H9 (cell line): Measurements from ENCODE around the gene CAVIN2. TPM values are rescaled to one million over a fixed set of nuclear protein-coding genes. Genes with fewer than 3 reads are reported as not detected.

Experiments
- DNase-seq: peaks from one replicate; pipeline ENCODE4 v3.0.0-alpha.2; 2017
- H2AFZ ChIP-seq: one replicate; pipeline ENCODE4 v1.6.1; 2013; ENCODE audit warnings: mild to moderate bottlenecking, low read length, control low read depth, moderate library complexity
- H2AK5ac ChIP-seq: 2 replicates; pipeline ENCODE4 v1.6.1; 2013; ENCODE audit warnings: low read length, control low read depth, mixed read lengths; ENCODE audit not compliant: insufficient read length
- H2BK120ac ChIP-seq: one replicate; pipeline ENCODE4 v1.6.1; 2013; ENCODE audit warnings: low read depth, mild to moderate bottlenecking, low read length, control low read depth, inconsistent platforms; ENCODE audit not compliant: poor library complexity, severe bottlenecking
- H2BK12ac ChIP-seq: 2 replicates; pipeline ENCODE4 v1.6.1; 2013; ENCODE audit warnings: low read length, control low read depth, mixed read lengths, low read depth; ENCODE audit not compliant: insufficient read length
- H2BK15ac ChIP-seq: 2 replicates; pipeline ENCODE4 v1.6.1; 2013; ENCODE audit warnings: low read depth, low read length, control low read depth
- H2BK20ac ChIP-seq: one replicate; pipeline ENCODE4 v1.6.1; 2013; ENCODE audit warnings: low read depth, mild to moderate bottlenecking, low read length, control low read depth, inconsistent platforms; ENCODE audit not compliant: poor library complexity, severe bottlenecking
- H2BK5ac ChIP-seq: 2 replicates; pipeline ENCODE4 v1.6.1; 2013; ENCODE audit warnings: low read length, control low read depth, mixed read lengths; ENCODE audit not compliant: insufficient read length
- H3K14ac ChIP-seq: 2 replicates; pipeline ENCODE4 v1.6.1; 2013; ENCODE audit warnings: low read length, control low read depth; ENCODE audit not compliant: insufficient read depth
- H3K18ac ChIP-seq: 2 replicates; pipeline ENCODE4 v1.6.1; 2013; ENCODE audit warnings: low read depth, mild to moderate bottlenecking, mixed read lengths, low read length, control low read depth; ENCODE audit not compliant: insufficient read length
- H3K23ac ChIP-seq: 2 replicates; pipeline ENCODE4 v1.6.1; 2013; ENCODE audit warnings: low read length, control low read depth, mixed read lengths, low read depth; ENCODE audit not compliant: insufficient read length
- H3K23me2 ChIP-seq: 2 replicates; pipeline ENCODE4 v1.6.1; 2013; ENCODE audit warnings: low read depth, mild to moderate bottlenecking, mixed read lengths, low read length, control low read depth; ENCODE audit not compliant: insufficient read length, poor library complexity, severe bottlenecking
- H3K27ac ChIP-seq: 2 replicates; pipeline ENCODE4 v1.5.1; 2013; ENCODE audit warnings: low read length, control low read depth, mixed read lengths, low read depth; ENCODE audit not compliant: insufficient read length
- H3K27me3 ChIP-seq: 2 replicates; pipeline ENCODE4 v1.6.1; 2013; ENCODE audit warnings: low read length, control low read depth, inconsistent platforms; ENCODE audit not compliant: insufficient read depth
- H3K4ac ChIP-seq: 2 replicates; pipeline ENCODE4 v1.6.1; 2013; ENCODE audit warnings: low read depth, mild to moderate bottlenecking, control low read depth, inconsistent platforms, low read length, moderate library complexity
- H3K4me1 ChIP-seq: 2 replicates; pipeline ENCODE4 v1.6.1; 2013; ENCODE audit warnings: low read length, control low read depth, inconsistent platforms; ENCODE audit not compliant: insufficient read depth
- H3K4me2 ChIP-seq: 2 replicates; pipeline ENCODE4 v1.6.1; 2013; ENCODE audit warnings: low read length, control low read depth, mixed read lengths; ENCODE audit not compliant: insufficient read length, insufficient read depth
- H3K56ac ChIP-seq: 2 replicates; pipeline ENCODE4 v1.6.1; 2013; ENCODE audit warnings: low read depth, mild to moderate bottlenecking, mixed read lengths, low read length, control low read depth; ENCODE audit not compliant: insufficient read length
- H3K79me1 ChIP-seq: 2 replicates; pipeline ENCODE4 v1.6.1; 2013; ENCODE audit warnings: low read depth, mild to moderate bottlenecking, moderate library complexity, low read length, control low read depth, inconsistent platforms; ENCODE audit not compliant: insufficient read depth, poor library complexity, severe bottlenecking
- H3K79me2 ChIP-seq: 2 replicates; pipeline ENCODE4 v1.6.1; 2013; ENCODE audit warnings: low read length, control low read depth, inconsistent platforms; ENCODE audit not compliant: insufficient read depth
- H3K9ac ChIP-seq: 2 replicates; pipeline ENCODE4 v1.6.1; 2013; ENCODE audit warnings: low read length, control low read depth, mixed read lengths; ENCODE audit not compliant: insufficient read length; ENCODE audit errors: extremely low read depth
- H3K9me3 ChIP-seq: one replicate; pipeline ENCODE4 v1.6.1; 2013; ENCODE audit warnings: low read depth, low read length, inconsistent platforms; ENCODE audit not compliant: control insufficient read depth
- H3T11ph ChIP-seq: one replicate; pipeline ENCODE4 v1.6.1; 2013; ENCODE audit warnings: mild to moderate bottlenecking, low read length, control low read depth, inconsistent platforms
- H4K20me1 ChIP-seq: one replicate; pipeline ENCODE4 v1.6.1; 2013; ENCODE audit not compliant: control insufficient read depth, insufficient read length, insufficient read depth
- H4K5ac ChIP-seq: 2 replicates; pipeline ENCODE4 v1.6.1; 2013; ENCODE audit warnings: low read depth, mild to moderate bottlenecking, mixed read lengths, low read length, control low read depth; ENCODE audit not compliant: insufficient read length
- H4K8ac ChIP-seq: replicated peaks from 2 replicates; pipeline ENCODE4 v1.6.1; 2013; ENCODE audit warnings: low read length, control low read depth, mixed read lengths, low read depth; ENCODE audit not compliant: insufficient read length
- H4K91ac ChIP-seq: 2 replicates; pipeline ENCODE4 v1.6.1; 2013; ENCODE audit warnings: low read depth, mild to moderate bottlenecking, moderate library complexity, mixed read lengths, low read length, control low read depth; ENCODE audit not compliant: insufficient read length
- H3K27ac Mint-ChIP-seq, 3 experiments: 2 replicates in 2 of 3; 3 replicates in 1 of 3; pipeline ENCODE4 v1.8.0; 2020 to 2021; ENCODE audit warnings: mixed read lengths in 3 of 3, mild to moderate bottlenecking in 1 of 3, moderate library complexity in 1 of 3
- H3K27me3 Mint-ChIP-seq: 2 replicates; pipeline ENCODE4 v1.8.0; 2021; ENCODE audit warnings: low read depth, mild to moderate bottlenecking, moderate library complexity, mixed read lengths
- H3K36me3 Mint-ChIP-seq, 3 experiments: 2 replicates in 2 of 3; 3 replicates in 1 of 3; pipeline ENCODE4 v1.8.0; 2020 to 2021; ENCODE audit warnings: low read depth in 3 of 3, mixed read lengths in 3 of 3; ENCODE audit not compliant: insufficient read depth in 1 of 3
- H3K4me1 Mint-ChIP-seq, 2 experiments: 2 replicates each; pipeline ENCODE4 v1.8.0; 2020; ENCODE audit warnings: mixed read lengths in 2 of 2
- H3K4me3 Mint-ChIP-seq, 2 experiments: 2 replicates in 1 of 2; 3 replicates in 1 of 2; pipeline ENCODE4 v1.8.0; 2020 to 2021; ENCODE audit warnings: mild to moderate bottlenecking in 2 of 2, mixed read lengths in 2 of 2, moderate library complexity in 1 of 2
- H3K9me3 Mint-ChIP-seq, 2 experiments: 2 replicates in 1 of 2; 3 replicates in 1 of 2; pipeline ENCODE4 v1.8.0; 2020; ENCODE audit warnings: mild to moderate bottlenecking in 2 of 2, mixed read lengths in 2 of 2, moderate library complexity in 1 of 2
- WGBS: extraction: QIAGEN DNeasy Blood & Tissue Kit; methylation state at CpG from one replicate; pipeline ENCODE4 v1.1.7; 2013; ENCODE audit warnings: missing lambda C conversion rate, low lambda C conversion rate, mixed read lengths; ENCODE audit not compliant: insufficient read length; ENCODE audit errors: extremely low coverage; 5-methylcytosine and 5-hydroxymethylcytosine counted together
- total RNA-seq: library from RNA; stranded (reverse); gene quantifications from 2 replicates; pipeline ENCODE4 v1.2.1, GENCODE V29; 2021
- TF ChIP-seq, protein P1 (sequence below): fragments of 200-600 bp; sonication (generic); conservative IDR thresholded peaks from 3 replicates; pipeline ENCODE4 v1.8.0; 2021; ENCODE audit warnings: antibody characterized with exemption, mild to moderate bottlenecking

Gene CAVIN2
- total RNA-seq, 1 experiment from 2014 or later: not detected

DNA sequence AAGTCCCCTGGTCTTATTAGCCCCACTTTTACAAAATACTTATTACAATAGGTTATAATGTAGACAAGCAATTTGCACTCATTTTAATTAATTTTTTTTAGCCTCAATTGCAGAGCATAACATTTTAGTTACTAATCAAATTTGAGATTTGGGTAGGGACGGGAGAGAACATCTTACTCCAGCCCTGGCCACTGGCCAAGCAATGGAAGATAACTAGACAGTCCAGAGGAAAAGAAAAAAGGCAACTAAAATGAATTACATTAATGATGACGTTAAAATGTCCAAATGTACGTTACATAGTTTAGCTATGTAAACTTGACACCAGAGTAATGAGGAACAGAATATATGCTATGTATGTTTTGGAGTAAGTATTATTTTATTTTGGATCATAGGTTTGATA, 11.0 kb upstream of the CAVIN2 start:
- TF ChIP-seq, protein P1, sequence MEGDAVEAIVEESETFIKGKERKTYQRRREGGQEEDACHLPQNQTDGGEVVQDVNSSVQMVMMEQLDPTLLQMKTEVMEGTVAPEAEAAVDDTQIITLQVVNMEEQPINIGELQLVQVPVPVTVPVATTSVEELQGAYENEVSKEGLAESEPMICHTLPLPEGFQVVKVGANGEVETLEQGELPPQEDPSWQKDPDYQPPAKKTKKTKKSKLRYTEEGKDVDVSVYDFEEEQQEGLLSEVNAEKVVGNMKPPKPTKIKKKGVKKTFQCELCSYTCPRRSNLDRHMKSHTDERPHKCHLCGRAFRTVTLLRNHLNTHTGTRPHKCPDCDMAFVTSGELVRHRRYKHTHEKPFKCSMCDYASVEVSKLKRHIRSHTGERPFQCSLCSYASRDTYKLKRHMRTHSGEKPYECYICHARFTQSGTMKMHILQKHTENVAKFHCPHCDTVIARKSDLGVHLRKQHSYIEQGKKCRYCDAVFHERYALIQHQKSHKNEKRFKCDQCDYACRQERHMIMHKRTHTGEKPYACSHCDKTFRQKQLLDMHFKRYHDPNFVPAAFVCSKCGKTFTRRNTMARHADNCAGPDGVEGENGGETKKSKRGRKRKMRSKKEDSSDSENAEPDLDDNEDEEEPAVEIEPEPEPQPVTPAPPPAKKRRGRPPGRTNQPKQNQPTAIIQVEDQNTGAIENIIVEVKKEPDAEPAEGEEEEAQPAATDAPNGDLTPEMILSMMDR: no peak
- Histone ChIP-seq H2BK20ac (no peak overlapping the region), H3K18ac (no peak overlapping the region), H3K4me1 (peaks cover 5% of the 10 kb centered on the region; the same call in 1 of the 2 replicates), H3K23ac (no peak overlapping the region), H2BK5ac (no peak overlapping the region), H3K4me2 (no peak overlapping the region), H3K9ac (no peak overlapping the region), H2BK120ac (no peak overlapping the region), H4K8ac (no peak overlapping the region), H3K23me2 (no peaks in the 10 kb centered on the region), H3K79me2 (no peaks in the 10 kb centered on the region), H2BK15ac (no peak overlapping the region), H4K5ac (no peak overlapping the region), H3K56ac (no peak overlapping the region), H2BK12ac (no peak overlapping the region), H2AK5ac (no peak overlapping the region), H3K14ac (no peak overlapping the region), H3K27ac (no peak overlapping the region), H4K20me1 (no peaks in the 10 kb centered on the region), H3K79me1 (no peaks in the 10 kb centered on the region), H3K27me3 (no peaks in the 10 kb centered on the region), H3T11ph (no peak overlapping the region), H3K9me3 (no peaks in the 10 kb centered on the region), H2AFZ (no peak overlapping the region), H3K4ac (no peak overlapping the region), H4K91ac (no peak overlapping the region)
- H3K9me3 Mint-ChIP-seq: peaks cover 0 to 4% of the 10 kb centered on the region in 2 experiments; a peak in 3 of 5 replicates
- H3K27ac Mint-ChIP-seq: no peak overlapping the region; a peak in 1 of 7 replicates
- peaks cover 19 to 21% of the 10 kb centered on the region in 2 experiments for H3K4me1 Mint-ChIP-seq
- H3K27me3 Mint-ChIP-seq: no peaks in the 10 kb centered on the region; the same call in 1 of the 2 replicates
- no peak overlapping the region for H3K4me3 Mint-ChIP-seq
- peaks cover 0 to 3% (median 0%) of the 10 kb centered on the region in 3 experiments; a peak in 2 of 7 replicates for H3K36me3 Mint-ChIP-seq
- no CpG with 5 or more reads among the region's 3 CpGs for WGBS
- no peak for DNase-seq
